ENCODE results near the gene OR10R2.

- no peak for TF ChIP-seq ZC3H10 (CRISPR knock-in tag; IDR thresholded peaks at IDR 0.05)
- TF ChIP-seq, protein P1, sequence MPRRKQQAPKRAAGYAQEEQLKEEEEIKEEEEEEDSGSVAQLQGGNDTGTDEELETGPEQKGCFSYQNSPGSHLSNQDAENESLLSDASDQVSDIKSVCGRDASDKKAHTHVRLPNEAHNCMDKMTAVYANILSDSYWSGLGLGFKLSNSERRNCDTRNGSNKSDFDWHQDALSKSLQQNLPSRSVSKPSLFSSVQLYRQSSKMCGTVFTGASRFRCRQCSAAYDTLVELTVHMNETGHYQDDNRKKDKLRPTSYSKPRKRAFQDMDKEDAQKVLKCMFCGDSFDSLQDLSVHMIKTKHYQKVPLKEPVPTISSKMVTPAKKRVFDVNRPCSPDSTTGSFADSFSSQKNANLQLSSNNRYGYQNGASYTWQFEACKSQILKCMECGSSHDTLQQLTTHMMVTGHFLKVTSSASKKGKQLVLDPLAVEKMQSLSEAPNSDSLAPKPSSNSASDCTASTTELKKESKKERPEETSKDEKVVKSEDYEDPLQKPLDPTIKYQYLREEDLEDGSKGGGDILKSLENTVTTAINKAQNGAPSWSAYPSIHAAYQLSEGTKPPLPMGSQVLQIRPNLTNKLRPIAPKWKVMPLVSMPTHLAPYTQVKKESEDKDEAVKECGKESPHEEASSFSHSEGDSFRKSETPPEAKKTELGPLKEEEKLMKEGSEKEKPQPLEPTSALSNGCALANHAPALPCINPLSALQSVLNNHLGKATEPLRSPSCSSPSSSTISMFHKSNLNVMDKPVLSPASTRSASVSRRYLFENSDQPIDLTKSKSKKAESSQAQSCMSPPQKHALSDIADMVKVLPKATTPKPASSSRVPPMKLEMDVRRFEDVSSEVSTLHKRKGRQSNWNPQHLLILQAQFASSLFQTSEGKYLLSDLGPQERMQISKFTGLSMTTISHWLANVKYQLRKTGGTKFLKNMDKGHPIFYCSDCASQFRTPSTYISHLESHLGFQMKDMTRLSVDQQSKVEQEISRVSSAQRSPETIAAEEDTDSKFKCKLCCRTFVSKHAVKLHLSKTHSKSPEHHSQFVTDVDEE (CRISPR knock-in tag; IDR thresholded peaks at IDR 0.05), result no peak
- TF ChIP-seq RARB (CRISPR knock-in tag; IDR thresholded peaks at IDR 0.05), result no peak
- no peak for TF ChIP-seq TOX (CRISPR knock-in tag; IDR thresholded peaks at IDR 0.05; ENCODE audit: borderline replicate concordance)
- TF ChIP-seq PATZ1 (CRISPR knock-in tag; IDR thresholded peaks at IDR 0.05; ENCODE audit: borderline replicate concordance), result no peak
- no peak for TF ChIP-seq ZFP3 (CRISPR knock-in tag; IDR thresholded peaks at IDR 0.05)
- no peak for TF ChIP-seq GLIS3 (CRISPR knock-in tag; IDR thresholded peaks at IDR 0.05)
These were observed 13.4 kb downstream of the OR10R2 start for GRCh38 chr1:158485455-158485854.

All from SK-N-SH treated with all-trans-retinoic acid at 6 μM for 48 hours (cell line).